ENCODE data around the gene NCAPD2.
"Not testable (repeated sequence)": the region's sequence is repeated elsewhere in the genome, so short reads cannot be mapped to it uniquely, and the experiment has no call there.

DNA sequence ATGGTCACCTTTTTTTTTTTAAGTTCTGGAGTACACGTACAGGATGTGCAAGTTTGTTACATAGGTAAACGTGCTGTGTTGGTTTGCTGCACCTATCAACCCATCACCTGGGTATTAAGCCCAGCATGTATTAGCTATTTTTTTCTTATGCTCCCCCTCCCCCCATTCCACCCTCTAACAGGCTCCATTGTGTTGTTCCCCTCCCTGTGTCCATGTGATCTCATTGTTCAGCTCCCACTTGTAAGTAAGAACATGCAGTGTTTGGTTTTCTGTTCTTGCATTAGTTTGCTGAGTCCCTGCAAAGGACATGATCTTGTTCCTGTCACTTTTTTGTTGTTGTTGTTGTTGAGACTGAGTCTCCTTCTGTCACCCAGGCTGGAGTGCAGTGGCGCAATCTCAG, 3.4 kb downstream of the NCAPD2 start:
- TF ChIP-seq, protein P1, sequence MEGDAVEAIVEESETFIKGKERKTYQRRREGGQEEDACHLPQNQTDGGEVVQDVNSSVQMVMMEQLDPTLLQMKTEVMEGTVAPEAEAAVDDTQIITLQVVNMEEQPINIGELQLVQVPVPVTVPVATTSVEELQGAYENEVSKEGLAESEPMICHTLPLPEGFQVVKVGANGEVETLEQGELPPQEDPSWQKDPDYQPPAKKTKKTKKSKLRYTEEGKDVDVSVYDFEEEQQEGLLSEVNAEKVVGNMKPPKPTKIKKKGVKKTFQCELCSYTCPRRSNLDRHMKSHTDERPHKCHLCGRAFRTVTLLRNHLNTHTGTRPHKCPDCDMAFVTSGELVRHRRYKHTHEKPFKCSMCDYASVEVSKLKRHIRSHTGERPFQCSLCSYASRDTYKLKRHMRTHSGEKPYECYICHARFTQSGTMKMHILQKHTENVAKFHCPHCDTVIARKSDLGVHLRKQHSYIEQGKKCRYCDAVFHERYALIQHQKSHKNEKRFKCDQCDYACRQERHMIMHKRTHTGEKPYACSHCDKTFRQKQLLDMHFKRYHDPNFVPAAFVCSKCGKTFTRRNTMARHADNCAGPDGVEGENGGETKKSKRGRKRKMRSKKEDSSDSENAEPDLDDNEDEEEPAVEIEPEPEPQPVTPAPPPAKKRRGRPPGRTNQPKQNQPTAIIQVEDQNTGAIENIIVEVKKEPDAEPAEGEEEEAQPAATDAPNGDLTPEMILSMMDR (IDR thresholded peaks at IDR 0.05), result not testable (repeated sequence)
- TF ChIP-seq POLR2AphosphoS5, POLR2A (IDR thresholded peaks at IDR 0.05): not testable (repeated sequence)
